Smooth muscle cell (in vitro differentiated cells): ENCODE measurements around the gene LRIT3. TPM values are rescaled to one million over a fixed set of nuclear protein-coding genes. Genes with fewer than 3 reads are reported as not detected.

Experiments
- DNase-seq: peaks from one replicate; lab custom pipeline; 2025; ENCODE audit not compliant: unreplicated experiment; lab: John Stamatoyannopoulos, UW
- H2AFZ ChIP-seq: fragments of 200-600 bp; sonication (generic); 2 replicates; pipeline ENCODE4 v1.6.0; 2016; ENCODE audit warnings: antibody characterized with exemption, low read depth, mild to moderate bottlenecking
- H3F3A ChIP-seq: fragments of 200-600 bp; sonication (generic); 2 replicates; pipeline ENCODE4 v1.6.0; 2017; ENCODE audit warnings: antibody characterized with exemption, low read depth
- H3K27ac ChIP-seq: fragments of 200-600 bp; sonication (generic); 2 replicates; pipeline ENCODE4 v1.5.1; 2016; ENCODE audit warnings: low read depth, mild to moderate bottlenecking
- H3K27me3 ChIP-seq: fragments of 200-600 bp; sonication (generic); 2 replicates; pipeline ENCODE4 v1.6.1; 2016; ENCODE audit warnings: low read depth, mild to moderate bottlenecking
- H3K36me3 ChIP-seq: fragments of 200-600 bp; sonication (generic); 2 replicates; pipeline ENCODE4 v1.5.1; 2016; ENCODE audit warnings: low read depth
- H3K4me1 ChIP-seq: fragments of 200-600 bp; sonication (generic); 2 replicates; pipeline ENCODE4 v1.5.1; 2016; ENCODE audit warnings: low read depth
- H3K4me2 ChIP-seq: fragments of 200-600 bp; sonication (generic); 2 replicates; pipeline ENCODE4 v1.6.0; 2016; ENCODE audit warnings: mild to moderate bottlenecking
- H3K4me3 ChIP-seq: fragments of 200-600 bp; sonication (generic); 2 replicates; pipeline ENCODE4 v1.5.1; 2016; ENCODE audit warnings: mild to moderate bottlenecking
- H3K79me2 ChIP-seq: fragments of 200-600 bp; sonication (generic); 2 replicates; pipeline ENCODE4 v1.6.0; 2016; ENCODE audit warnings: low read depth, mild to moderate bottlenecking
- H3K9ac ChIP-seq: fragments of 200-600 bp; sonication (generic); 2 replicates; pipeline ENCODE4 v1.6.0; 2016; ENCODE audit warnings: low read depth
- H3K9me3 ChIP-seq: fragments of 200-600 bp; sonication (generic); replicated peaks from 2 replicates; pipeline ENCODE4 v1.5.1; 2016; ENCODE audit warnings: low read depth
- H4K20me1 ChIP-seq: fragments of 200-600 bp; sonication (generic); 2 replicates; pipeline ENCODE4 v1.6.0; 2016; ENCODE audit warnings: low read depth
- CTCF ChIP-seq: fragments of 200-600 bp; sonication (generic); IDR thresholded peaks from 2 replicates; pipeline ENCODE4 v1.5.1; 2017; ENCODE audit warnings: borderline replicate concordance, mild to moderate bottlenecking, antibody characterized with exemption; ENCODE audit not compliant: insufficient read depth, poor library complexity, severe bottlenecking
- WGBS: methylation state at CpG from one replicate; pipeline ENCODE4 v1.1.7; 2016; ENCODE audit warnings: low lambda C conversion rate; 5-methylcytosine and 5-hydroxymethylcytosine counted together
- polyA plus RNA-seq: library from polyadenylated mRNA; unstranded; fragments of >200 nt; fragmentation: Nextera tagmentation; extraction: Ambion mirVana; gene quantifications from 2 replicates; pipeline ENCODE4 v1.2.1, GENCODE V29; 2016
- total RNA-seq: library from RNA; depleted of rRNA; stranded (reverse); fragments of >200 nt; gene quantifications from 2 replicates; pipeline ENCODE4 v1.2.3, GENCODE V29; 2014

The LRIT3 gene
- total and polyA plus RNA-seq, 2 experiments from 2014 or later: 0.04 TPM; not detected in 1

GRCh38 chr4:109801895-109802319, 46.0 kb upstream of the LRIT3 start, which contains the start of gene CFI:
Gene CFI, minus strand, starts transcription at chr4:109801999. Its CDS starts 28 bp downstream, at chr4:109801971.
- peak within 1 kb of the TSS; percentile 40 for H3K4me3 ChIP-seq
- no peak for TF ChIP-seq CTCF
- H3K4me2 ChIP-seq: no peak within 1 kb of the TSS
- WGBS: 65% methylated on average over 2 of the region's 2 CpGs
- no peaks in the 10 kb centered on the region for H3K36me3 ChIP-seq
- no peaks in the 10 kb centered on the region for H3K9me3 ChIP-seq
- no peak for DNase-seq
- H3K27me3 ChIP-seq: no peaks in the 10 kb centered on the region
- no peaks in the 10 kb centered on the region for H3F3A ChIP-seq
- no peaks in the 10 kb centered on the region for H4K20me1 ChIP-seq
- H3K4me1 ChIP-seq: no peaks in the 10 kb centered on the region
- H2AFZ ChIP-seq: peak within 1 kb of the TSS; percentile 68
- no peak within 1 kb of the TSS for H3K9ac ChIP-seq
- no peaks in the 10 kb centered on the region for H3K79me2 ChIP-seq
- no peak within 1 kb of the TSS for H3K27ac ChIP-seq

- no peak overlapping the region for H3K9ac ChIP-seq
- no peak overlapping the region for H3K4me3 ChIP-seq
- H3K27ac ChIP-seq: no peak overlapping the region
- peak; percentile 46 for TF ChIP-seq CTCF
- H3F3A ChIP-seq: no peaks in the 10 kb centered on the region
- no peaks in the 10 kb centered on the region for H3K9me3 ChIP-seq
- no peak overlapping the region for H2AFZ ChIP-seq
- 26% methylated on average over 4 of the region's 4 CpGs for WGBS
- no peaks in the 10 kb centered on the region for H3K27me3 ChIP-seq
- no peak overlapping the region for H3K4me2 ChIP-seq
- no peaks in the 10 kb centered on the region for H3K36me3 ChIP-seq
- no peak for DNase-seq
- no peaks in the 10 kb centered on the region for H3K79me2 ChIP-seq
- no peaks in the 10 kb centered on the region for H4K20me1 ChIP-seq
- no peaks in the 10 kb centered on the region for H3K4me1 ChIP-seq
Measured at GRCh38 chr4:109803924-109804571, 43.9 kb upstream of the LRIT3 start.

- Histone ChIP-seq H3K9me3 (no peaks in the 10 kb centered on the region), H2AFZ (no peak overlapping the region), H3K4me1 (no peaks in the 10 kb centered on the region), H3K4me3 (no peak overlapping the region), H3F3A (no peaks in the 10 kb centered on the region), H3K79me2 (no peaks in the 10 kb centered on the region), H3K27ac (no peak overlapping the region), H3K4me2 (no peak overlapping the region), H3K9ac (no peak overlapping the region), H3K36me3 (no peaks in the 10 kb centered on the region), H3K27me3 (no peaks in the 10 kb centered on the region), H4K20me1 (no peaks in the 10 kb centered on the region)
- no peak for DNase-seq
- no peak for TF ChIP-seq CTCF
- 96% methylated on average over 2 of the region's 2 CpGs for WGBS
Measured at GRCh38 chr4:109809655-109810054, 38.3 kb upstream of the LRIT3 start.
